Measurements from ENCODE around the gene KIAA0825.

The KIAA0825 gene

DNA sequence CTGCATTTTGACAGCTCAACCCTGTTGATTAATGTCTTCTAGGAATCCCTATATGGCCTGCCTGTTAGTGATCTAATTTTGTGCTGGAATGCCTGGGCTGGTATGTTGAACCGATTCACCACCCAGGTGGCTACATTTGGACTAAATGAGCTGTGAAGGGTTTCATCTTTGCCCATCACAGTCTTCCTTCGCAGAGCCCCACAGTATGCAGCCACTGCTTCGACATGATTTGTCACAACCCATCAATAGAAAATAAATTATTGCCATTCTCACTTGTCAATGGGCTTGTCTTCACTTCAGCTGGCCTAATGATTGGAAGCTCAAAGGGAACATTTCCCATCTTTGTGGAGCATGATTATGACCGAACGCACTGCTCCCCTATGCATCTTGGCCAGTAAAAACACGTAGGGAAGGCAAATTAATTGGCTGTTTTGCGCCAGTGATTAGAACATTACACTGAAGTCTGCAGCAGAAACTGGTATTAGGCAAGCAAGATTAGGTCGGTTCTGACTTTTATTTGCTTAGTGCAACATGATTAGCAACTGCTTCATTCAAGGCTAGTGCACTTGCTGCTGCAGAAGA lies 408.5 kb downstream of the KIAA0825 start:
- Histone ChIP-seq H3K9ac (ENCODE audit: low read length in 2 of 2) (no peak overlapping the region), H3K27me3 (ENCODE audit: control insufficient read depth in 1 of 2, insufficient read depth in 2 of 2, low read length in 2 of 2) (no peaks in the 10 kb centered on the region), H3K4me3 (ENCODE audit: low read length in 2 of 2) (no peak overlapping the region), H3K9me3 (ENCODE audit: control insufficient read depth in 2 of 2, low read length in 2 of 2) (no peaks in the 10 kb centered on the region), H3K27ac (ENCODE audit: low read length) (no peak overlapping the region), H3K36me3 (ENCODE audit: control insufficient read depth in 2 of 2, insufficient read depth in 2 of 2, low read length in 2 of 2) (no peaks in the 10 kb centered on the region), H3K4me1 (ENCODE audit: control insufficient read depth, insufficient read depth, low read length) (no peaks in the 10 kb centered on the region)

DNA sequence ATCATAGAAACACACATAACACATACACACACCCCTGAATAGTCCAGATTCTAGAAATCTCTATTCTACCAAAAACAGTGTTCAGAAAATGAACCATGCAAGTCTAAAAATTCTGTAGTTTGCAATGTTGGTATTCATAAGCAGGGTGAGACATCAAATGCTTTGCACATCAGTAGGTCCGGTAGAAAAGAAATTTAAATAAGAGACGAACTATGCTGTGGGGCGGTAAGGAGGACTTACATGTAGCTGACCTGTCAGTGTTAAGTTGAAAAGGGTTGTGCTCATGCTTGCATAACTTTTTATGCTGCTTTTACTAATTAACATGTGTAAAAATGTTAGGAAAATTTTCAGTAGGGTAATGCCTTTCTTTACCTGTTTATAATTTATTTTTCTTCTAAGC lies 409.1 kb downstream of the KIAA0825 start:
- Histone ChIP-seq H3K9ac (ENCODE audit: low read length in 2 of 2) (no peak overlapping the region), H3K27ac (ENCODE audit: low read length) (no peak overlapping the region), H3K36me3 (ENCODE audit: control insufficient read depth in 2 of 2, insufficient read depth in 2 of 2, low read length in 2 of 2) (no peaks in the 10 kb centered on the region), H3K27me3 (ENCODE audit: control insufficient read depth in 1 of 2, insufficient read depth in 2 of 2, low read length in 2 of 2) (no peaks in the 10 kb centered on the region), H3K4me1 (ENCODE audit: control insufficient read depth, insufficient read depth, low read length) (no peaks in the 10 kb centered on the region), H3K4me3 (ENCODE audit: low read length in 2 of 2) (no peak overlapping the region), H3K9me3 (ENCODE audit: control insufficient read depth in 2 of 2, low read length in 2 of 2) (no peaks in the 10 kb centered on the region)

DNA sequence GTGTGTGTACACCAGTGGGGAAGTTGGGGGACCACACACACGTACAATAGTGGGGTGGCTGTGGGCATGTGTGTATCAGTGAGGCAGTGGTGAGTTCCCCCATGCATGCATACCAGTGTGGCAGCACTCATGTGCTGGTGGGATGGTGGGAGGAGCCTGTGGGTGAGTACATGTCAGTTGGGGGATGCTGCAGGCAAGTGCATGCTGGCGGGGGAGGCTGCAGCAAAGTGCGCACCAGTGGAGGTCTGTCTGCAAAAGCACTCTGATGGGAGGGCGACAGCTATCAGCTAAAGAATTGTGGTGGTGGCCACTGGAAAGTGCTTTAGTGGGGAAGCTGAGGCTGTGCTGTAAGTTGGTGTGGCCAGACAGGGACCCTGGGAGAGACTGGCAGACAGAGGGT lies 418.8 kb downstream of the KIAA0825 start:
- Histone ChIP-seq H3K4me3 (ENCODE audit: low read length in 2 of 2) (no peak overlapping the region), H3K4me1 (ENCODE audit: control insufficient read depth, insufficient read depth, low read length) (no peaks in the 10 kb centered on the region), H3K27me3 (ENCODE audit: control insufficient read depth in 1 of 2, insufficient read depth in 2 of 2, low read length in 2 of 2) (no peaks in the 10 kb centered on the region), H3K9ac (ENCODE audit: low read length in 2 of 2) (no peak overlapping the region), H3K9me3 (ENCODE audit: control insufficient read depth in 2 of 2, low read length in 2 of 2) (no peaks in the 10 kb centered on the region), H3K36me3 (ENCODE audit: control insufficient read depth in 2 of 2, insufficient read depth in 2 of 2, low read length in 2 of 2) (no peaks in the 10 kb centered on the region), H3K27ac (ENCODE audit: low read length) (no peak overlapping the region)

DNA sequence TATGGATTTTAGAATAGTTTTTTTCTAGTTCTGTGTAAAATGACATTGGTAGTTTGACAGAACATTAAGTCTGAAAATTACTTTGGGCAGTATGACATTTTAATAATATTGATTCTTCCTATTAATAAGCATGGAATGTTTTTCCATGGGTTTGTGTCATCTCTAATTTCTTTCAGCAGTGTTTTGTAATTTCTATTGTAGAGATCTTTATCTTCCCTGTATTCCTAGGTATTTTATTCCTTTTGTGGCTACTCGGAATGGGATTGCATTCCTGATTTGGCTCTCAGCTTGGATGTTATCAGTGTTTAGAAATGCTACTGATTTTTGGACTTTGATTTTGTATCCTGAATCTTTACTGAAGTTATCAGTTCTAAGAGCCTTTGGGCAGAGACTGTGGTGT lies 420.4 kb downstream of the KIAA0825 start:
- Histone ChIP-seq H3K27ac (ENCODE audit: low read length) (no peak overlapping the region), H3K27me3 (ENCODE audit: control insufficient read depth in 1 of 2, insufficient read depth in 2 of 2, low read length in 2 of 2) (no peaks in the 10 kb centered on the region), H3K9me3 (ENCODE audit: control insufficient read depth in 2 of 2, low read length in 2 of 2) (no peaks in the 10 kb centered on the region), H3K4me1 (ENCODE audit: control insufficient read depth, insufficient read depth, low read length) (no peaks in the 10 kb centered on the region), H3K9ac (ENCODE audit: low read length in 2 of 2) (no peak overlapping the region), H3K4me3 (ENCODE audit: low read length in 2 of 2) (no peak overlapping the region), H3K36me3 (ENCODE audit: control insufficient read depth in 2 of 2, insufficient read depth in 2 of 2, low read length in 2 of 2) (no peaks in the 10 kb centered on the region)

DNA sequence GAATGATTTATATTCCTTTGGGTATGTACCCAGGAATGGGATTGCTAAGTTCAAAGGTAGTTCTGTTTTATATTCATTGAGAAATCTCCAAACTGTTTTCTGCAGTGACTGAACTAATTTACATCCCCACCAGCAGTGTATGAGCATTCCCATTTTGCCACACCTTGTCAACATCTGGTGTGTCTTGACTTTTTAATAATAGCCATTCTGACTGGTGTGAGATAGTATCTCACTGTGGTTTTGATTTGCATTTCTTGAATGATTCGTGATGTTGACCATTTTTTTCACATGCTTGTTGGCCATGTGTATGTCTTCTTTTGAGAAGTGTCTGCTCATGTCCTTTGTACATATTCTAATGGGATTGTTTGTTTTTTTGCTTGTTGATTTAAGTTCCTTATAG lies 421.5 kb downstream of the KIAA0825 start:
- Histone ChIP-seq H3K9me3 (ENCODE audit: control insufficient read depth in 2 of 2, low read length in 2 of 2) (no peaks in the 10 kb centered on the region), H3K27me3 (ENCODE audit: control insufficient read depth in 1 of 2, insufficient read depth in 2 of 2, low read length in 2 of 2) (no peaks in the 10 kb centered on the region), H3K9ac (ENCODE audit: low read length in 2 of 2) (no peak overlapping the region), H3K27ac (ENCODE audit: low read length) (no peak overlapping the region), H3K4me1 (ENCODE audit: control insufficient read depth, insufficient read depth, low read length) (no peaks in the 10 kb centered on the region), H3K4me3 (ENCODE audit: low read length in 2 of 2) (no peak overlapping the region), H3K36me3 (ENCODE audit: control insufficient read depth in 2 of 2, insufficient read depth in 2 of 2, low read length in 2 of 2) (no peaks in the 10 kb centered on the region)

DNA sequence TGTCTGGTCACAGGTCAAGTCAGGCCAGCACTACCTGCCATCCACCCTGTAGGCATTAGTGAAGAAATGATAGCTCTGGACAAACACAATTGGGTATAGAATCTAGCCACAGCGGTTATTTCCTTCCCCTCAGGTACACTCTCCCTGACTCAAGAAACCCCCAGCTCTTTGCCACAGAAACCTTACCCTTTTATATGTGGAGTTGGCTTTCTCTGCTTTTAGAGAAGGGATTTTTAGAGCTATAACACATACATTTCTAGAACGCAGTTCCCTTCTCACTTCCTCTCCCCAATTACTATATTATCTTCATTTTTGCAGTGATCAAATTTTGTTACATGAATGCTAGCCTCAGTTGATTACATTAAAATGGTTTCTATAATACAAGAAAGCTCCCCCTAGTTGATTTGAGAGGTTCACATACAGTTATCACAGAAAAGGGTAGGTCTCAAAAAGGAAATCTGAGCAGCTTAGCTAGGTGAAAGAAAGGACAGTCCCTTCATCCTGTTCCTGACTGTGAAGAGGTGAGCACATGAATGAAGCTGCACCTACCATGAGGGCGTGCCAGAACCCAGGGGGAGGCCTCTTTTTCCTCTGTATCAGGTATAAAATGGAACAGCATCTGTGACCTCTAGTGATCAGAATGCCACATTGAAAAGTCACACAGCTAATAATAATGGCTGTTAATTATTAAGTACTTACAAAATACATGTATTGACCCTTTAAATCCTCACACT lies 425.6 kb downstream of the KIAA0825 start:
- H3K4me1 ChIP-seq (ENCODE audit: control insufficient read depth, insufficient read depth, low read length), result no peaks in the 10 kb centered on the region
- no peaks in the 10 kb centered on the region for H3K27me3 ChIP-seq (ENCODE audit: control insufficient read depth in 1 of 2, insufficient read depth in 2 of 2, low read length in 2 of 2)
- no peak overlapping the region for H3K9ac ChIP-seq (ENCODE audit: low read length in 2 of 2)
- no peaks in the 10 kb centered on the region for H3K36me3 ChIP-seq (ENCODE audit: control insufficient read depth in 2 of 2, insufficient read depth in 2 of 2, low read length in 2 of 2)
- H3K9me3 ChIP-seq (ENCODE audit: control insufficient read depth in 2 of 2, low read length in 2 of 2), result no peaks in the 10 kb centered on the region
- H3K4me3 ChIP-seq (ENCODE audit: low read length in 2 of 2), result no peak overlapping the region
- no peak overlapping the region for H3K27ac ChIP-seq (ENCODE audit: low read length)

DNA sequence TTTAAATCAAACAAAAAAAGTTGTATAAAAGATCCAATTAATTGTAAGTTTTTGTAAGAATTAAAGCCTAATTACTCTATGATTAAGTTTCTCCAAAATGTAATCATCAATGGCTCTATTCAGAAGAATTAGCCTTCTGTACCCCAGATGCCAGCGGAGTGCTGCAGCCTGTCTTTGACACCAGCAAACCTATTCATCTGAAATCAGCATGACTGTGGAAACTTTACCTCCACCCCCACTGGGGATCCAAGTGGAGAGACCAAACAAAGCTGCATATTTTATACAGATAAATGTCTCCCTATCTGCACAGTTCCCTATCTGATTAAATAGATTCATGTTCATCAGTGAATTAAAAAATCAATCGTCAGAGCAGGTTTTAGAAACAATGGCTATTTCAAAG lies 426.8 kb downstream of the KIAA0825 start:
- Histone ChIP-seq H3K27me3 (ENCODE audit: control insufficient read depth in 1 of 2, insufficient read depth in 2 of 2, low read length in 2 of 2) (no peaks in the 10 kb centered on the region), H3K9me3 (ENCODE audit: control insufficient read depth in 2 of 2, low read length in 2 of 2) (no peaks in the 10 kb centered on the region), H3K4me3 (ENCODE audit: low read length in 2 of 2) (no peak overlapping the region), H3K27ac (ENCODE audit: low read length) (no peak overlapping the region), H3K4me1 (ENCODE audit: control insufficient read depth, insufficient read depth, low read length) (no peaks in the 10 kb centered on the region), H3K36me3 (ENCODE audit: control insufficient read depth in 2 of 2, insufficient read depth in 2 of 2, low read length in 2 of 2) (no peaks in the 10 kb centered on the region), H3K9ac (ENCODE audit: low read length in 2 of 2) (no peak overlapping the region)

DNA sequence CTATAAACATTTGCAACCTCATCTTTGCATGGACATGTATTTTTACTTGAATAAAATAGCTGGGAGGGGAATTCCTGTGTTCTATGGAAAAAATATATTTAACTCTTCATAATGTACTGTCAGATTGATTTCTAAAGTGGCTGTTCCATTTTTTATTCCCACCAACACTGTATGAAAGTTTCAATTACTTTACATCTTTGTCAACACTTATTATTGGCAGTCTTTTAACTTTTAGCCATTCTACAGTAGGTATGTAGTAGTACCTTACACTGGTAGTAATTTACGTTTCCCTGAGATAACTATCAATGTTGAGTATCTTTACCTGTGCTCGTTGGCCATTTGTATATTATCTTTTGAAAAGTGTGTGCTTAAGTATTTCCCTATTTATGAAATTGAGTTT lies 429.7 kb downstream of the KIAA0825 start:
- no peaks in the 10 kb centered on the region for H3K9me3 ChIP-seq (ENCODE audit: control insufficient read depth in 2 of 2, low read length in 2 of 2)
- H3K9ac ChIP-seq (ENCODE audit: low read length in 2 of 2), result no peak overlapping the region
- no peak overlapping the region for H3K27ac ChIP-seq (ENCODE audit: low read length)
- H3K4me3 ChIP-seq (ENCODE audit: low read length in 2 of 2), result no peak overlapping the region
- no peaks in the 10 kb centered on the region for H3K4me1 ChIP-seq (ENCODE audit: control insufficient read depth, insufficient read depth, low read length)
- H3K36me3 ChIP-seq (ENCODE audit: control insufficient read depth in 2 of 2, insufficient read depth in 2 of 2, low read length in 2 of 2), result no peaks in the 10 kb centered on the region
- no peaks in the 10 kb centered on the region for H3K27me3 ChIP-seq (ENCODE audit: control insufficient read depth in 1 of 2, insufficient read depth in 2 of 2, low read length in 2 of 2)

DNA sequence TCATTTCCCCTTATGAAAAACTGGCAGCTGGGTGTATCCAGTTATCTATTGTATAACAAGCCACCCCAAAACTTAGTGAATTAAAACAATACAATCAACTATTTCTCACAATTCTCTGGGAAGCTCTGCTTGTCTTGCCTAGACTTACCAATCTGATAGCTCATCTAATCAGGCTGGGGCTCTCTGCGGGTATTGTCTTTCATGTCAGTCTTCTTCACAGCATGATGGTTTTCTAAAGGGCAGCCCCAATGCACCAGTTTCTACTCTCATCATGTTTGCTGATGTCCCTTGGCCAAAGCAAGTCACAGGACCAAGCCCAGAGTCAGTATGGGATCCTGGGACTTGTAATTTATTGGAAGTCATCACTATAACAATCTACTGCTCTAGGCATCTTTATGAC lies 433.5 kb downstream of the KIAA0825 start:
- no peaks in the 10 kb centered on the region for H3K9me3 ChIP-seq (ENCODE audit: control insufficient read depth in 2 of 2, low read length in 2 of 2)
- no peaks in the 10 kb centered on the region for H3K36me3 ChIP-seq (ENCODE audit: control insufficient read depth in 2 of 2, insufficient read depth in 2 of 2, low read length in 2 of 2)
- H3K27me3 ChIP-seq (ENCODE audit: control insufficient read depth in 1 of 2, insufficient read depth in 2 of 2, low read length in 2 of 2), result no peaks in the 10 kb centered on the region
- H3K9ac ChIP-seq (ENCODE audit: low read length in 2 of 2), result no peak overlapping the region
- no peak overlapping the region for H3K27ac ChIP-seq (ENCODE audit: low read length)
- H3K4me1 ChIP-seq (ENCODE audit: control insufficient read depth, insufficient read depth, low read length), result no peaks in the 10 kb centered on the region
- no peak overlapping the region for H3K4me3 ChIP-seq (ENCODE audit: low read length in 2 of 2)

DNA sequence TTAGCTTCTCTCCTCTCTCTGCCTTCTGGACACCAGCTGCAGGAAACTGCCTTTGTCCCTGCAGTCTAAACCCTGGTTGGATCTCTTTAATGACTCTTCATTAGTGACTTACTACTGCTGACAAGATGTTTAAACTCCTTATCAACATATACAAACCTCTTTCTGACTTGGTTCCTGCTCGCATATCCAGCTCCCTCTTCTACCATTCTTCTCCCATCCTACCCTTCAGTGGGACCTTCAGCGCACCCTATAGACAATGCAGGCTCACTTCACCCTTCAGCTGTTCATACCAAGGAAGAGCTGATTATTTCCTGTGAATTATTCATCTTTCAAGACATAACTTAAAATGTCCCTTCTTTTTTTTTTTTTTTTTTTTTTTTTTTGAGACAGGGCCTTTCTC lies 436.5 kb downstream of the KIAA0825 start:
- Histone ChIP-seq H3K27ac (ENCODE audit: low read length) (no peak overlapping the region), H3K9me3 (ENCODE audit: control insufficient read depth in 2 of 2, low read length in 2 of 2) (no peaks in the 10 kb centered on the region), H3K4me1 (ENCODE audit: control insufficient read depth, insufficient read depth, low read length) (no peaks in the 10 kb centered on the region), H3K9ac (ENCODE audit: low read length in 2 of 2) (no peak overlapping the region), H3K4me3 (ENCODE audit: low read length in 2 of 2) (no peak overlapping the region), H3K36me3 (ENCODE audit: control insufficient read depth in 2 of 2, insufficient read depth in 2 of 2, low read length in 2 of 2) (no peaks in the 10 kb centered on the region), H3K27me3 (ENCODE audit: control insufficient read depth in 1 of 2, insufficient read depth in 2 of 2, low read length in 2 of 2) (no peaks in the 10 kb centered on the region)

DNA sequence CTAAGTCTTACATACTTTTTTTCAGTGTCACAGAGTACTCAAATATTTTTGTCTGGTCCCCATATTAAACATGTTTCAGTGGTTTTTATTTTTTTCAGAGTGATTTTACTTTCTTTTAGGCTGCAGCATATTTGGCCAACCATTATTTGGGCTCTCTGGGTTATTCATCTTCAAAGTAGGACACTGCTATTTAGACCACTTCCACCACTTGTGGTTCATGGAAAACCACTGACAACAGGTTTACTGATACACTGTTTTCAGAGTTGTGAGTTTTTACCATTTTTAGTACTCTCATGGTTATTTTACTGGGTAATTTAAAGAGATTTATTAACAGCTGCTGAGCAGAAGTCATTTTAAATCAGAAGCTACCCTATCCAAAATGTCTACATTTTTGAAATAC lies 437.6 kb downstream of the KIAA0825 start:
- Histone ChIP-seq H3K36me3 (ENCODE audit: control insufficient read depth in 2 of 2, insufficient read depth in 2 of 2, low read length in 2 of 2) (no peaks in the 10 kb centered on the region), H3K4me3 (ENCODE audit: low read length in 2 of 2) (no peak overlapping the region), H3K27me3 (ENCODE audit: control insufficient read depth in 1 of 2, insufficient read depth in 2 of 2, low read length in 2 of 2) (no peaks in the 10 kb centered on the region), H3K9ac (ENCODE audit: low read length in 2 of 2) (no peak overlapping the region), H3K4me1 (ENCODE audit: control insufficient read depth, insufficient read depth, low read length) (no peaks in the 10 kb centered on the region), H3K9me3 (ENCODE audit: control insufficient read depth in 2 of 2, low read length in 2 of 2) (no peaks in the 10 kb centered on the region), H3K27ac (ENCODE audit: low read length) (no peak overlapping the region)
